DND-41 (cell line): ENCODE data around the gene PNKP.

Experiments
- ATAC-seq: fragments of 200-7000 bp; cut with Tn5 transposase; 3 replicates; pipeline ENCODE4 v1.9.1; 2021; ENCODE audit warnings: low read depth; ENCODE audit not compliant: insufficient read depth
- DNase-seq: peaks from one replicate; pipeline ENCODE4 v3.0.0-alpha.2; 2020
- H2AFZ ChIP-seq: 2 replicates; pipeline ENCODE4 v1.6.0; 2012; ENCODE audit warnings: low read depth, low read length
- H3K27ac ChIP-seq: 2 replicates; pipeline ENCODE4 v1.5.1; 2012; ENCODE audit warnings: low read length, inconsistent platforms
- H3K27me3 ChIP-seq: fragments of 200-600 bp; sonication (generic); 2 replicates; pipeline ENCODE4 v1.6.0; 2012; ENCODE audit warnings: low read length, mild to moderate bottlenecking, inconsistent platforms; ENCODE audit not compliant: insufficient read depth, poor library complexity
- H3K36me3 ChIP-seq: 2 replicates; pipeline ENCODE4 v1.5.1; 2012; ENCODE audit warnings: low read length, inconsistent platforms; ENCODE audit not compliant: insufficient read depth
- H3K4me1 ChIP-seq: 2 replicates; pipeline ENCODE4 v1.5.1; 2012; ENCODE audit warnings: mild to moderate bottlenecking, low read length; ENCODE audit not compliant: insufficient read depth
- H3K4me2 ChIP-seq: 2 replicates; pipeline ENCODE4 v1.6.0; 2012; ENCODE audit warnings: mild to moderate bottlenecking, moderate library complexity, low read length, inconsistent platforms; ENCODE audit not compliant: insufficient read depth
- H3K4me3 ChIP-seq, 2 experiments: fragments of 200-600 bp in 1 of 2; shearing (Covaris generic) in 1 of 2; 2 replicates each; pipeline ENCODE4 v1.5.1; 2012 to 2016; ENCODE audit warnings: inconsistent platforms in 2 of 2, low read length in 2 of 2, mild to moderate bottlenecking in 2 of 2, low read depth in 1 of 2, moderate library complexity in 1 of 2
- H3K79me2 ChIP-seq: 2 replicates; pipeline ENCODE4 v1.6.0; 2012; ENCODE audit warnings: low read length, inconsistent platforms; ENCODE audit not compliant: insufficient read depth
- H3K9ac ChIP-seq: 2 replicates; pipeline ENCODE4 v1.6.0; 2012; ENCODE audit warnings: low read depth, mild to moderate bottlenecking, inconsistent platforms, low read length, moderate library complexity
- H3K9me3 ChIP-seq: 2 replicates; pipeline ENCODE4 v1.5.1; 2012; ENCODE audit warnings: low read length, moderate library complexity, mild to moderate bottlenecking, inconsistent platforms; ENCODE audit not compliant: insufficient read depth, severe bottlenecking
- H4K20me1 ChIP-seq: 2 replicates; pipeline ENCODE4 v1.6.0; 2012; ENCODE audit warnings: low read length; ENCODE audit not compliant: insufficient read depth
- EZH2 ChIP-seq: IDR thresholded peaks from 3 replicates; pipeline ENCODE4 v1.6.1; 2012; ENCODE audit warnings: borderline replicate concordance, low read depth, mild to moderate bottlenecking, moderate library complexity, low read length, inconsistent platforms; ENCODE audit not compliant: severe bottlenecking
- TF ChIP-seq, protein P1 (sequence below): IDR thresholded peaks from 2 replicates; pipeline ENCODE4 v1.5.1; 2012; ENCODE audit warnings: borderline replicate concordance, low read length, moderate library complexity, mild to moderate bottlenecking; ENCODE audit not compliant: poor library complexity, severe bottlenecking; ENCODE audit errors: extremely low read depth

Gene PNKP

DNA sequence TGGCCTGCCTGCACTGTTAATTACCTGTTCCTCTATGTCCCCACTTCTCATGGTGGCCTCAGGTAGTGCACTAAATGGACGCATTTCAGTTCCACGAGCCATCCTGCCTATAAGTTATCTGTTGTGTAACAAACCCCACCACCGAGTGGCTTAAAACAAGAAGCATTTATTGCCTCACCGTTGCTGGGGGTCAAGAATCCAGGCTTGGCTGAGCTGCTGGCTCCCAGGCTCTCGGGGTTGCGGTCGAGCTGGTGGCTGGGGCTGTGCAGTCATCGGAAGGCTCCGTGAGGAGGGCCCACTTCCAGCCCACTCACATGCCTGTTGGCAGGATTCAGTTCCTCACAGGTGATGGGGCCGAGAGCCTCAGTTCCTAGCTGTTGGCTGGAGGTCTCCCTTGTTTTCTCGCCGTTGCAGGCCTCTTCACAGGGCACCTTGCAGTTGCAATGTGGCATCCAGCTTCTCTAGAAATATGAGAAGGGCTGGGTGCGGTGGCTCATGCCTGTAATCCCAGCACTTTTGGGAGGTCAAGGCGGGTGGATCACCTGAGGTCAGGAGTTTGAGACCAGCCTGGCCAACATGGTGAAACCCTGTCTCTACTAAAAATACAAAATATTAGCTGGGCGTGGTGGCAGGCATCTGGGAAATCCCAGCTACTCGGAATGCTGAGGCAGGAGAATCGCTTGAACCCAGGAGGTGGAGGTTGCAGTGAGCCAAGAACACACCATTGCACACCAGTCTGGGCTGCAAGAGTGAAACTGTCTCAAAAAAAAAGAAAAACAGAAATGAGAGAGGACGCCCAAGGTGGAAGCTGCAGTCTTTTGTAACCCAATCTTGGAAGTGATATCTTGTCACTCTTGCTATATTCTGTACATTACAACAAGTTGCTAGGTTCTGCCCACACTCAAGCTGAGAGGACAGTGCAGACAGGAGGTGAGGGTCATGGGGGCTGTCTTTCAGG is 23.0 kb downstream of the PNKP start:
- Histone ChIP-seq H4K20me1 (no peaks in the 10 kb centered on the region), H3K9me3 (no peaks in the 10 kb centered on the region), H3K4me3 (no peak overlapping the region), H3K4me1 (peaks cover 16% of the 10 kb centered on the region), H3K79me2 (peaks cover 2% of the 10 kb centered on the region; the same call in 1 of the 2 replicates), H3K36me3 (peaks cover 13% of the 10 kb centered on the region), H3K9ac (no peak overlapping the region), H3K4me2 (no peak overlapping the region), H2AFZ (no peak overlapping the region), H3K27ac (no peak overlapping the region), H3K27me3 (no peaks in the 10 kb centered on the region)
- DNase-seq, result no peak
- TF ChIP-seq EZH2, result no peak
- TF ChIP-seq, protein P1, sequence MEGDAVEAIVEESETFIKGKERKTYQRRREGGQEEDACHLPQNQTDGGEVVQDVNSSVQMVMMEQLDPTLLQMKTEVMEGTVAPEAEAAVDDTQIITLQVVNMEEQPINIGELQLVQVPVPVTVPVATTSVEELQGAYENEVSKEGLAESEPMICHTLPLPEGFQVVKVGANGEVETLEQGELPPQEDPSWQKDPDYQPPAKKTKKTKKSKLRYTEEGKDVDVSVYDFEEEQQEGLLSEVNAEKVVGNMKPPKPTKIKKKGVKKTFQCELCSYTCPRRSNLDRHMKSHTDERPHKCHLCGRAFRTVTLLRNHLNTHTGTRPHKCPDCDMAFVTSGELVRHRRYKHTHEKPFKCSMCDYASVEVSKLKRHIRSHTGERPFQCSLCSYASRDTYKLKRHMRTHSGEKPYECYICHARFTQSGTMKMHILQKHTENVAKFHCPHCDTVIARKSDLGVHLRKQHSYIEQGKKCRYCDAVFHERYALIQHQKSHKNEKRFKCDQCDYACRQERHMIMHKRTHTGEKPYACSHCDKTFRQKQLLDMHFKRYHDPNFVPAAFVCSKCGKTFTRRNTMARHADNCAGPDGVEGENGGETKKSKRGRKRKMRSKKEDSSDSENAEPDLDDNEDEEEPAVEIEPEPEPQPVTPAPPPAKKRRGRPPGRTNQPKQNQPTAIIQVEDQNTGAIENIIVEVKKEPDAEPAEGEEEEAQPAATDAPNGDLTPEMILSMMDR, result no peak
- ATAC-seq, result no peak

DNA sequence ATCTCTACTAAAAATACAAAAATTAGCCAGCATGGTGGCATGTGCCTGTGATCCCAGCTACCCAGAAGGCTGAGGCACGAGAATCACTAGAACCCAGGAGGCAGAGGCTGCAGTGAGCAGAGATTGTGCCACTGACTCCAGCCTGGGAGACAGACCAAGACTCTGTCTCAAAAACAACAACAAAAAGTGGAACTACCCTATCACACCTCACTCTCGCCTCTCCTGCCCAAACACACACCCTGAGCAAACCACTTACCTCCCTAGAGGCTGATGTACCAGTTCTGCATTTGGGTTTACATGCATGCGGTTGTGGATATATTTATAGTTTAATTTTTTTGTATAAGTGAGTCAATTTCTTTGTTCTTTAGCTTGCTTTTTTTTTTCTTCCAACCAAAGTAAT is 24.1 kb downstream of the PNKP start:
- H3K4me1 ChIP-seq, result peaks cover 4% of the 10 kb centered on the region; the same call in 1 of the 2 replicates
- DNase-seq, result no peak
- no peaks in the 10 kb centered on the region for H4K20me1 ChIP-seq
- no peak overlapping the region for H3K4me2 ChIP-seq
- no peak for ATAC-seq
- no peaks in the 10 kb centered on the region for H3K79me2 ChIP-seq
- no peaks in the 10 kb centered on the region for H3K27me3 ChIP-seq
- no peak overlapping the region for H2AFZ ChIP-seq
- no peak overlapping the region for H3K27ac ChIP-seq
- no peak overlapping the region for H3K4me3 ChIP-seq
- H3K9ac ChIP-seq, result no peak overlapping the region
- no peak for TF ChIP-seq EZH2
- TF ChIP-seq, protein P1, result no peak
- peaks cover 24% of the 10 kb centered on the region for H3K36me3 ChIP-seq
- no peaks in the 10 kb centered on the region for H3K9me3 ChIP-seq

DNA sequence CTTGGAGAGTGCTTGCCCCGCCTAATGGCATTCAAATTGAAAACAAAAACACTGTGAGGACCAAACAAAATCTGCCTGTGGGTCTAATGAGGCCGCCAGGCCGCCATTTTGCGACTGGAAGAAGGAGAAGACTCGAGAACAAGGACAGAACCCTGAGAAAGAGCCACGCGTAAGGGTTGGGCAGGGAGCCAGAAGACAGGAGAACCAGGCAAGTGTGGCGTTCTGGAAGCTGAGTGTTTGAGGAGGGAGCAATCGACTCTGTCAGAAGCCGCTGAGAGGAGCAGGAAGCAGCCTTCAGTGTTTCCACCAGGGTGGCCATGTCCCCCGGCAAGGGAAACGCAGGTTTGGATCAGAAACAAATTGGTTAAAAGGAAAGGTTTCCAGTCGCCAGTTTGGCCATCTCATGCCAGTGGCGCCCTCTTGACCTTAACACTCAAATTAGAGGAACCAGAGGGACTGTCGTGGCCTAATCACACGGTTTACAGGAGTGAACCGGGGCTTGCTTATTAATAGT is 26.6 kb downstream of the PNKP start:
- H3K79me2 ChIP-seq, result no peaks in the 10 kb centered on the region
- no peak overlapping the region for H3K4me3 ChIP-seq
- H3K27me3 ChIP-seq, result no peaks in the 10 kb centered on the region
- H3K4me2 ChIP-seq, result no peak overlapping the region
- no peak for DNase-seq
- no peaks in the 10 kb centered on the region for H4K20me1 ChIP-seq
- no peak overlapping the region for H2AFZ ChIP-seq
- peaks cover 48% of the 10 kb centered on the region for H3K36me3 ChIP-seq
- ATAC-seq, result no peak
- no peak overlapping the region for H3K9ac ChIP-seq
- H3K27ac ChIP-seq, result no peak overlapping the region
- H3K9me3 ChIP-seq, result no peaks in the 10 kb centered on the region
- H3K4me1 ChIP-seq, result no peaks in the 10 kb centered on the region
- no peak for TF ChIP-seq EZH2
- TF ChIP-seq, protein P1, result no peak
